Endodermal cell (in vitro differentiated cells): ENCODE data around the gene PIGX. TPM values are rescaled to one million over a fixed set of nuclear protein-coding genes. Genes with fewer than 3 reads are reported as not detected.
"Not testable (repeated sequence)": the region's sequence is repeated elsewhere in the genome, so short reads cannot be mapped to it uniquely, and the experiment has no call there.

Experiments used
- DNase-seq: peaks from one replicate; pipeline ENCODE4 v3.0.0-alpha.2; 2017
- H3K27ac ChIP-seq: 2 replicates; pipeline ENCODE4 v1.5.1; 2013; ENCODE audit warnings: mild to moderate bottlenecking, low read depth, low read length, moderate library complexity
- H3K27me3 ChIP-seq: 2 replicates; pipeline ENCODE4 v1.6.1; 2013; ENCODE audit warnings: mild to moderate bottlenecking, low read length, moderate library complexity; ENCODE audit not compliant: insufficient read depth, control insufficient read depth, poor library complexity, severe bottlenecking
- H3K36me3 ChIP-seq: 2 replicates; pipeline ENCODE4 v1.7.0; 2013; ENCODE audit warnings: mild to moderate bottlenecking, low read length, moderate library complexity; ENCODE audit not compliant: control insufficient read depth, insufficient read depth
- H3K4me1 ChIP-seq: one replicate; pipeline ENCODE4 v1.7.0; 2013; ENCODE audit warnings: low read length; ENCODE audit not compliant: control insufficient read depth, insufficient read depth
- H3K4me3 ChIP-seq: 2 replicates; pipeline ENCODE4 v1.5.1; 2013; ENCODE audit warnings: mild to moderate bottlenecking, low read length, moderate library complexity
- H3K9ac ChIP-seq: 2 replicates; pipeline ENCODE4 v1.6.1; 2013; ENCODE audit warnings: mild to moderate bottlenecking, low read length, moderate library complexity; ENCODE audit not compliant: poor library complexity, severe bottlenecking; ENCODE audit errors: extremely low read depth
- H3K9me3 ChIP-seq: 2 replicates; pipeline ENCODE4 v1.6.1; 2013; ENCODE audit warnings: mild to moderate bottlenecking, low read length, moderate library complexity; ENCODE audit not compliant: control insufficient read depth
- H3K27ac Mint-ChIP-seq: 2 replicates; pipeline ENCODE4 v1.8.0; 2020; ENCODE audit warnings: mixed read lengths
- H3K27me3 Mint-ChIP-seq: 2 replicates; pipeline ENCODE4 v1.8.0; 2021; ENCODE audit warnings: mild to moderate bottlenecking, mixed read lengths; ENCODE audit not compliant: insufficient read depth
- H3K36me3 Mint-ChIP-seq: 2 replicates; pipeline ENCODE4 v1.8.0; 2020; ENCODE audit warnings: low read depth, mixed read lengths
- H3K4me1 Mint-ChIP-seq: 2 replicates; pipeline ENCODE4 v1.8.0; 2020; ENCODE audit warnings: mixed read lengths
- H3K4me3 Mint-ChIP-seq: 2 replicates; pipeline ENCODE4 v1.8.0; 2020; ENCODE audit warnings: mild to moderate bottlenecking, moderate library complexity, mixed read lengths
- H3K9me3 Mint-ChIP-seq: 2 replicates; pipeline ENCODE4 v1.8.0; 2020; ENCODE audit warnings: mild to moderate bottlenecking, mixed read lengths
- WGBS, 2 experiments: methylation state at CpG; one replicate each; pipeline versions ENCODE4 v1.1.5 to v1.1.7; 2013; ENCODE audit warnings: missing lambda C conversion rate in 2 of 2, mixed read lengths in 1 of 2; ENCODE audit not compliant: insufficient coverage in 1 of 2, insufficient read length in 1 of 2; 5-methylcytosine and 5-hydroxymethylcytosine counted together
- total RNA-seq, 2 donors: library from RNA; stranded (reverse); fragmentation: NEBNext Ultra II Directional in 1 of 2; extraction: Animal tissue kit (Norgen Biotek cat#: 25700) in 1 of 2; gene quantifications; 2 replicates in 1 of 2; 3 replicates in 1 of 2; pipeline ENCODE4 v1.2.1, GENCODE V29; 2021
- TF ChIP-seq, protein P1 (sequence below): fragments of 200-600 bp; sonication (generic); conservative IDR thresholded peaks from 2 replicates; pipeline ENCODE4 v1.5.0; 2021; ENCODE audit warnings: antibody characterized with exemption, mild to moderate bottlenecking

The PIGX gene
- total RNA-seq, 2 donors from 2014 or later = 21.8 to 33.3 TPM

DNA sequence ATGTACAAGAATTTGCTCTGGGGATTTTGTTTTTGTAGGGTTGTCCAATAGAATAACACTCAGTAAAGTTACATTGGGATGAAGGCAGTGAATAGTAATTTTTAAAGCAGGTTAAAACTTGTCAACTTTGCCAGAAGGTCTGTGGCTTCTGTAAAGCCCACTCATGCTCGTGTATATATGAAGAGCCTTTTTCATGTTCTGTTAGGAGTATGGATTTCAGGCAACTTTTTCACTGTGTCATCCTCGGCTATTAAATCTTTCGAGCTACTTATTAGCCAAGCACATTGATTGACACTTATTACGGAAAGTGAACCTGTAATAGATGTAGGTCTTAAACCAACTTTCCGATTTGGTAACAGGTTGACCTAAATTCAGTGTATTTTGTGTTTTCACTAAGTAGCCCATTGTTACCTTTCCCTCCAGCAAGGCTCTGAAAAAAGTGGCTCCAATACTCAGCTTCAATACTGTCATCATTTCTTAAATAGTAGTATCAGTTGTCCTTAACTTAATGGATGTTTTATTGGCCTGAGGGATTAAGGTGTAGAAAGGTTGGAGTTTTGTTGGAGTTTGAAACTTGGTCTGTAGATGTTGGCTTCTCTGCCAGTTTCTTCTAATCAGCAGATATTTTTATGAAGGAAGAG is 29.2 kb downstream of the PIGX start:
- H3K27me3 ChIP-seq = no peaks in the 10 kb centered on the region
- no peaks in the 10 kb centered on the region for H3K4me1 ChIP-seq
- Mint-ChIP-seq H3K9me3 (peaks cover 6% of the 10 kb centered on the region), H3K4me3 (peak overlapping the region; percentile 92), H3K27me3 (no peaks in the 10 kb centered on the region), H3K36me3 (peaks cover 25% of the 10 kb centered on the region), H3K4me1 (peaks cover 4% of the 10 kb centered on the region), H3K27ac (peak overlapping the region; percentile 99)
- H3K9me3 ChIP-seq = peaks cover 6% of the 10 kb centered on the region
- peak overlapping the region; percentile 94 for H3K9ac ChIP-seq
- H3K36me3 ChIP-seq = peaks cover 14% of the 10 kb centered on the region
- 65 to 73% methylated on average over 4 to 5 of the region's 5 CpGs for WGBS, 2 experiments
- H3K27ac ChIP-seq = no peak overlapping the region
- TF ChIP-seq, protein P1, sequence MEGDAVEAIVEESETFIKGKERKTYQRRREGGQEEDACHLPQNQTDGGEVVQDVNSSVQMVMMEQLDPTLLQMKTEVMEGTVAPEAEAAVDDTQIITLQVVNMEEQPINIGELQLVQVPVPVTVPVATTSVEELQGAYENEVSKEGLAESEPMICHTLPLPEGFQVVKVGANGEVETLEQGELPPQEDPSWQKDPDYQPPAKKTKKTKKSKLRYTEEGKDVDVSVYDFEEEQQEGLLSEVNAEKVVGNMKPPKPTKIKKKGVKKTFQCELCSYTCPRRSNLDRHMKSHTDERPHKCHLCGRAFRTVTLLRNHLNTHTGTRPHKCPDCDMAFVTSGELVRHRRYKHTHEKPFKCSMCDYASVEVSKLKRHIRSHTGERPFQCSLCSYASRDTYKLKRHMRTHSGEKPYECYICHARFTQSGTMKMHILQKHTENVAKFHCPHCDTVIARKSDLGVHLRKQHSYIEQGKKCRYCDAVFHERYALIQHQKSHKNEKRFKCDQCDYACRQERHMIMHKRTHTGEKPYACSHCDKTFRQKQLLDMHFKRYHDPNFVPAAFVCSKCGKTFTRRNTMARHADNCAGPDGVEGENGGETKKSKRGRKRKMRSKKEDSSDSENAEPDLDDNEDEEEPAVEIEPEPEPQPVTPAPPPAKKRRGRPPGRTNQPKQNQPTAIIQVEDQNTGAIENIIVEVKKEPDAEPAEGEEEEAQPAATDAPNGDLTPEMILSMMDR = no peak
- H3K4me3 ChIP-seq = peak overlapping the region; percentile 98
- no peak for DNase-seq

DNA sequence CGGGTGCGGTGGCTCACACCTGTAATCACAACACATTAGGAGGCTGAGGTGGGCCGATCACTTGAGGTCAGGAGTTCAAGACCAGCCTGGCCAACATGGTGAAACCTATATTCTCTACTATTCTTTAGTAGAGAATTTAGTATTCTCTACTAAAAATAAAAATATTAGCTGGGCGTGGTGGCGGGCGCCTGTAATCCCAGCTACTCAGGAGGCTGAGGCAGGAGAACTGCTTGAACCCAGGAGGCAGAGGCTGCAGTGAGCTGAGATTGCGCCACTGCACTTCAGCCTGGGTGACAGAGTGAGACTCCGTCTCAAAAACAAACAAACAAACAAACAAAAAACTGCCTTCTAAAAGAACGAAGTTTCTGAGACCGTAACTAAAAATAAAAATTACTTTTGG is 31.4 kb downstream of the PIGX start:
- H3K9me3 Mint-ChIP-seq, H3K9ac ChIP-seq, DNase-seq, H3K4me3 Mint-ChIP-seq, H3K4me1 ChIP-seq, H3K9me3 ChIP-seq, H3K4me1 Mint-ChIP-seq, H3K27me3 Mint-ChIP-seq, H3K27ac ChIP-seq, H3K4me3 ChIP-seq, H3K27me3 ChIP-seq, H3K27ac Mint-ChIP-seq: not testable (repeated sequence)
- peaks cover 21% of the 10 kb centered on the region for H3K36me3 ChIP-seq
- H3K36me3 Mint-ChIP-seq = peaks cover 20% of the 10 kb centered on the region
- 97 to 100% methylated on average over 2 to 8 of the region's 10 CpGs for WGBS, 2 experiments

DNA sequence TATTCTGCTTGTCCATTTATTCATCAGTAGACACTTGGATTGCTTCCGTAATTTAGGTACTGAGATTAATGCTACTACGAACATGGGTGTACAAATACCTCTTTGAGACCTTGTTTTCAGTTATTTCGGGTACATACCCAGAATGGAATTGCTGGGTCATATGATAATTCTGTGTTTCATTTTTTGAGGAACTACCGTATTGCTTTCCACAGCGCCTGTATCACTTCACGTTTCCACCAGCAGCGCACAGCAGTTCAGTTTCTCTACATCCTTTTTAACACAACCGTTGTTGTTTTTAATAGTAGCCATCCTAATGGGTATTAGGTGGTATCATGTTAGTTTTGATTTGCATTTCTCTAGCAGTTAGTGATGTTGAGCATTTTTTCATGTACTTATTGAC is 36.9 kb downstream of the PIGX start:
- no peak overlapping the region for H3K4me3 Mint-ChIP-seq
- Histone ChIP-seq H3K9ac (no peak overlapping the region), H3K4me1 (no peaks in the 10 kb centered on the region), H3K36me3 (peaks cover 47% of the 10 kb centered on the region), H3K27ac (no peak overlapping the region), H3K4me3 (no peak overlapping the region), H3K27me3 (no peaks in the 10 kb centered on the region), H3K9me3 (peaks cover 25% of the 10 kb centered on the region)
- peaks cover 5% of the 10 kb centered on the region for H3K9me3 Mint-ChIP-seq
- 94 to 95% methylated on average over 8 of the region's 8 CpGs for WGBS, 2 experiments
- no peaks in the 10 kb centered on the region for H3K27me3 Mint-ChIP-seq
- no peak for DNase-seq
- TF ChIP-seq, protein P1 = no peak
- H3K27ac Mint-ChIP-seq = no peak overlapping the region
- H3K36me3 Mint-ChIP-seq = peaks cover 50% of the 10 kb centered on the region
- peaks cover 2% of the 10 kb centered on the region for H3K4me1 Mint-ChIP-seq

DNA sequence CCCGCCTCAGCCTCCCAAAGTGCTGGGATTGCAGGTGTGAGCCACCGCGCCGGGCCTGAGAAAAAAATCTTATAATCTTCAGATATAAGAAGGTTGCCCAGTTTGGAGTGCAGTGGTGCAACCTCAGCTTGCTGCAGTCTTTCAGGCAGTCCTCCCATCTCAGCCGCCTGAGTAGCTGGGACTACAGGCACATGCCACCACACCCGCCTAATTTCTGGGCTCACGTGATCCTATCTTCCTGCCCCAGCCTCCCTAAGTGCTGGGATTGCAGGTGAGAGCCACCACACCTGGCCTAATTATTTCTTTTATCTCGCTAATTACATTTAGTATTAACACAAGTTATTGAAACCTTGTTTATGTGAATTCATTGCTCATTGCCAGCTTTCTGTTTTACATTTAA is 41.0 kb downstream of the PIGX start:
- Mint-ChIP-seq H3K9me3 (peaks cover 39% of the 10 kb centered on the region), H3K4me3 (no peak overlapping the region), H3K36me3 (peaks cover 79% of the 10 kb centered on the region), H3K27ac (peak overlapping the region; percentile 1), H3K27me3 (no peaks in the 10 kb centered on the region), H3K4me1 (no peaks in the 10 kb centered on the region)
- 91 to 98% methylated on average over 7 to 8 of the region's 8 CpGs for WGBS, 2 experiments
- H3K4me1 ChIP-seq = no peaks in the 10 kb centered on the region
- no peak overlapping the region for H3K4me3 ChIP-seq
- DNase-seq = no peak
- H3K9ac ChIP-seq = no peak overlapping the region
- H3K27ac ChIP-seq = no peak overlapping the region
- TF ChIP-seq, protein P1 = no peak
- no peaks in the 10 kb centered on the region for H3K27me3 ChIP-seq
- H3K36me3 ChIP-seq = peaks cover 71% of the 10 kb centered on the region
- H3K9me3 ChIP-seq = peaks cover 65% of the 10 kb centered on the region
